HG02798 (cell line): ENCODE data around the gene IFRD2.
"Not testable (repeated sequence)": the region's sequence is repeated elsewhere in the genome, so short reads cannot be mapped to it uniquely, and the experiment has no call there.

ENCODE experiments used
- ATAC-seq: cut with Tn5 transposase; IDR thresholded peaks from one replicate; pipeline ENCODE4 v1.9.1; 2021; ENCODE audit warnings: mild to moderate bottlenecking; ENCODE audit not compliant: unreplicated experiment, poor library complexity

Gene IFRD2

GRCh38 chr3:50325113-50325480 lies 32.9 kb upstream of the IFRD2 start:
- no peak for ATAC-seq

- ATAC-seq = no peak
Observed at GRCh38 chr3:50324351-50325112, 32.3 kb upstream of the IFRD2 start.

- no peak for ATAC-seq
Observed at GRCh38 chr3:50323614-50324199, 31.5 kb upstream of the IFRD2 start.

- ATAC-seq = no peak
Observed at GRCh38 chr3:50323092-50323600, 30.9 kb upstream of the IFRD2 start.

- no peak for ATAC-seq
Observed at GRCh38 chr3:50322386-50323091, 30.3 kb upstream of the IFRD2 start, which contains the start of gene HYAL2. Gene HYAL2, minus strand, starts transcription at chr3:50322745. Its CDS starts 2,256 bp downstream, at chr3:50320489.

GRCh38 chr3:50322115-50322385 lies 29.8 kb upstream of the IFRD2 start:
- ATAC-seq = no peak

GRCh38 chr3:50321336-50322114 lies 29.3 kb upstream of the IFRD2 start:
- ATAC-seq = peak; percentile 83

GRCh38 chr3:50320853-50321335 lies 28.7 kb upstream of the IFRD2 start:
- ATAC-seq = peak; percentile 62

- ATAC-seq = no peak
Observed at GRCh38 chr3:50319894-50320625, 27.8 kb upstream of the IFRD2 start.

- no peak for ATAC-seq
Observed at GRCh38 chr3:50319181-50319893, 27.1 kb upstream of the IFRD2 start.

GRCh38 chr3:50318615-50319014 lies 26.4 kb upstream of the IFRD2 start:
- no peak for ATAC-seq

- ATAC-seq = no peak
Observed at GRCh38 chr3:50318163-50318562, 25.9 kb upstream of the IFRD2 start.

GRCh38 chr3:50317300-50317699 lies 25.1 kb upstream of the IFRD2 start:
- no peak for ATAC-seq

GRCh38 chr3:50316657-50317242 lies 24.5 kb upstream of the IFRD2 start:
- no peak for ATAC-seq

- ATAC-seq = no peak
Observed at GRCh38 chr3:50314816-50315215, 22.6 kb upstream of the IFRD2 start.

- ATAC-seq = no peak
Observed at GRCh38 chr3:50314342-50314741, 22.1 kb upstream of the IFRD2 start.

GRCh38 chr3:50312041-50312440 lies 19.8 kb upstream of the IFRD2 start:
- not testable (repeated sequence) for ATAC-seq

- ATAC-seq = no peak
Observed at GRCh38 chr3:50304601-50305000, 12.4 kb upstream of the IFRD2 start.
